GM10847 (cell line): ENCODE data around the gene CORO2B.

ENCODE experiments used
- POLR2A ChIP-seq: IDR thresholded peaks from 2 replicates; pipeline ENCODE4 v1.6.1; 2011; ENCODE audit not compliant: insufficient read length; ENCODE audit errors: extremely low read depth

Gene CORO2B

GRCh38 chr15:68683551-68683950 lies 104.8 kb downstream of the CORO2B start:
- no peak for TF ChIP-seq POLR2A

- no peak for TF ChIP-seq POLR2A
Measured at GRCh38 chr15:68684476-68684875, 105.7 kb downstream of the CORO2B start.

GRCh38 chr15:68687136-68687735 lies 108.4 kb downstream of the CORO2B start:
- no peak for TF ChIP-seq POLR2A

- no peak for TF ChIP-seq POLR2A
Measured at GRCh38 chr15:68691705-68692104, 112.9 kb downstream of the CORO2B start.

- no peak for TF ChIP-seq POLR2A
Measured at GRCh38 chr15:68693071-68693470, 114.3 kb downstream of the CORO2B start.

- TF ChIP-seq POLR2A = no peak
Measured at GRCh38 chr15:68694111-68694510, 115.3 kb downstream of the CORO2B start.

GRCh38 chr15:68695061-68695595 lies 116.3 kb downstream of the CORO2B start:
- no peak for TF ChIP-seq POLR2A

GRCh38 chr15:68696414-68697363 lies 117.9 kb downstream of the CORO2B start:
- TF ChIP-seq POLR2A = no peak

GRCh38 chr15:68697711-68698690 lies 119.2 kb downstream of the CORO2B start:
- no peak for TF ChIP-seq POLR2A

GRCh38 chr15:68698708-68699107 lies 119.9 kb downstream of the CORO2B start:
- TF ChIP-seq POLR2A = no peak

GRCh38 chr15:68699124-68699880 lies 120.5 kb downstream of the CORO2B start:
- TF ChIP-seq POLR2A = no peak

- no peak for TF ChIP-seq POLR2A
Measured at GRCh38 chr15:68699881-68700454, 121.2 kb downstream of the CORO2B start.

- no peak for TF ChIP-seq POLR2A
Measured at GRCh38 chr15:68700455-68701123, 121.8 kb downstream of the CORO2B start.
